A549 (cell line): ENCODE measurements around the gene PSPN. TPM values are rescaled to one million over a fixed set of nuclear protein-coding genes. Genes with fewer than 3 reads are reported as not detected.

Experiments used
- ATAC-seq, 2 experiments: fragments of 200-7000 bp in 1 of 2; fragments of >200 bp in 1 of 2; cut with Nextera tagmentation in 1 of 2; cut with Tn5 transposase in 1 of 2; 3 replicates each; pipeline versions ENCODE4 v1.8.0 to v1.9.1; 2018 to 2020; ENCODE audit warnings: mild to moderate bottlenecking in 1 of 2, moderate library complexity in 1 of 2
- CTCF ChIA-PET: fragments of 300-600 bp; sonication (Branson Sonifier 250); formaldehyde crosslinking; extraction: SDS; loops from one replicate; lab custom pipeline; 2021; ENCODE audit warnings: antibody characterized with exemption, inconsistent platforms; lab: Yijun Ruan, JAX
- POLR2A ChIA-PET: fragments of 350-600 bp; formaldehyde crosslinking; extraction: SDS; loops from one replicate; lab custom pipeline; 2021; ENCODE audit warnings: antibody characterized with exemption, inconsistent platforms; lab: Yijun Ruan, JAX
- DNase-seq, 2 experiments: peaks; one replicate each; pipeline versions ENCODE4 v3.0.0 to v3.0.0-alpha.2; 2011 to 2016; ENCODE audit warnings: low read depth in 1 of 2, low spot score in 1 of 2
- FAIRE-seq: peaks from 2 replicates; lab custom pipeline; 2011; peaks lifted over from hg19 to GRCh38; lab: Jason Lieb, UNC
- H3K27ac ChIP-seq, 2 experiments: fragments of >200 bp; sonication (Bioruptor Twin); formaldehyde crosslinking; 3 replicates each; pipeline ENCODE4 v1.5.1; 2016 to 2017
- H3K4me1 ChIP-seq: fragments of >200 bp; sonication (Bioruptor Twin); formaldehyde crosslinking; 3 replicates; pipeline ENCODE4 v1.6.1; 2016
- H3K4me2 ChIP-seq: fragments of >200 bp; sonication (Bioruptor Twin); formaldehyde crosslinking; 3 replicates; pipeline ENCODE4 v1.6.1; 2016
- H3K4me3 ChIP-seq: fragments of >200 bp; sonication (Bioruptor Twin); formaldehyde crosslinking; 3 replicates; pipeline ENCODE4 v1.5.1; 2016
- H3K9me3 ChIP-seq: fragments of >200 bp; sonication (Bioruptor Twin); formaldehyde crosslinking; 3 replicates; pipeline ENCODE4 v1.6.1; 2016
- BCL3 ChIP-seq: fragments of >200 bp; sonication (Bioruptor Twin); formaldehyde crosslinking; IDR thresholded peaks from 3 replicates; pipeline ENCODE4 v1.6.1; 2016
- BHLHE40 ChIP-seq: IDR thresholded peaks from 2 replicates; pipeline ENCODE4 v1.6.1; 2012; ENCODE audit warnings: low read depth, low read length, inconsistent platforms
- CBX2 ChIP-seq: fragments of 200-600 bp; sonication (generic); IDR thresholded peaks from 2 replicates; pipeline ENCODE4 v1.6.1; 2016; ENCODE audit warnings: low read depth, mild to moderate bottlenecking, borderline replicate concordance
- CBX8 ChIP-seq: fragments of 200-600 bp; sonication (generic); IDR thresholded peaks from 2 replicates; pipeline ENCODE4 v1.6.1; 2016
- CEBPB ChIP-seq, 2 experiments: fragments of >200 bp in 1 of 2; sonication (Bioruptor Twin) in 1 of 2; formaldehyde crosslinking in 1 of 2; IDR thresholded peaks; 2 replicates each; pipeline ENCODE4 v1.6.1; 2012 to 2016
- CHD4 ChIP-seq: fragments of 200-600 bp; sonication (generic); IDR thresholded peaks from 2 replicates; pipeline ENCODE4 v1.6.1; 2016; ENCODE audit warnings: antibody characterized with exemption, mild to moderate bottlenecking, borderline replicate concordance
- E2F6 ChIP-seq: IDR thresholded peaks from 2 replicates; pipeline ENCODE4 v1.6.1; 2012; ENCODE audit warnings: low read depth, borderline replicate concordance
- EHF ChIP-seq: fragments of 250-450 bp; sonication (Bioruptor Pico); IDR thresholded peaks from 2 replicates; pipeline ENCODE4 v1.5.0; 2020; ENCODE audit warnings: mild to moderate bottlenecking
- EP300 ChIP-seq, 2 experiments: fragments of >200 bp; sonication (Bioruptor Twin); formaldehyde crosslinking; IDR thresholded peaks; 2 replicates in 1 of 2; 3 replicates in 1 of 2; pipeline ENCODE4 v1.6.1; 2016 to 2017
- FOSL2 ChIP-seq, 2 experiments: fragments of 450-650 bp in 1 of 2; fragments of >200 bp in 1 of 2; sonication (Bioruptor Twin) in 1 of 2; formaldehyde crosslinking; IDR thresholded peaks; 2 replicates each; pipeline versions ENCODE4 v1.5.0 to v1.6.1; 2016 to 2020; ENCODE audit warnings: mild to moderate bottlenecking in 1 of 2, moderate library complexity in 1 of 2
- FOXS1 ChIP-seq: fragments of 250-450 bp; sonication (Bioruptor Pico); IDR thresholded peaks from 2 replicates; pipeline ENCODE4 v1.5.0; 2020; ENCODE audit warnings: mild to moderate bottlenecking, moderate library complexity
- GATA3 ChIP-seq: IDR thresholded peaks from 2 replicates; pipeline ENCODE4 v1.6.1; 2012; ENCODE audit warnings: borderline replicate concordance
- HEYL ChIP-seq: fragments of 250-450 bp; sonication (Bioruptor Pico); IDR thresholded peaks from 2 replicates; pipeline ENCODE4 v1.8.0; 2021; ENCODE audit warnings: mild to moderate bottlenecking, moderate library complexity
- HOXB13 ChIP-seq: fragments of 250-450 bp; sonication (Bioruptor Pico); IDR thresholded peaks from 2 replicates; pipeline ENCODE4 v1.5.0; 2020; ENCODE audit warnings: low read depth, mild to moderate bottlenecking, moderate library complexity
- MAZ ChIP-seq: fragments of 150-350 bp; IDR thresholded peaks from 2 replicates; pipeline ENCODE4 v1.6.1; 2014; ENCODE audit warnings: antibody characterized with exemption, low read depth, low read length, borderline replicate concordance
- NFE2L2 ChIP-seq: fragments of 150-350 bp; conservative IDR thresholded peaks from 2 replicates; pipeline ENCODE4 v1.6.1; 2014; ENCODE audit warnings: low read length
- NR3C1 ChIP-seq: fragments of >200 bp; sonication (Bioruptor Twin); formaldehyde crosslinking; IDR thresholded peaks from 3 replicates; pipeline ENCODE4 v1.6.1; 2017
- PBX3 ChIP-seq: IDR thresholded peaks from 2 replicates; pipeline ENCODE4 v1.6.1; 2012
- POLR2A ChIP-seq: IDR thresholded peaks from 2 replicates; pipeline ENCODE4 v1.6.1; 2012; ENCODE audit warnings: mild to moderate bottlenecking, low read length
- RAD21 ChIP-seq, 2 experiments: fragments of >200 bp in 1 of 2; sonication (Bioruptor Twin) in 1 of 2; formaldehyde crosslinking in 1 of 2; IDR thresholded peaks in 1 of 2; conservative IDR thresholded peaks in 1 of 2; 2 replicates in 1 of 2; 3 replicates in 1 of 2; pipeline ENCODE4 v1.6.1; 2012 to 2018; ENCODE audit warnings: inconsistent platforms in 1 of 2
- RARB ChIP-seq: fragments of 250-450 bp; sonication (Bioruptor Pico); IDR thresholded peaks from 2 replicates; pipeline ENCODE4 v1.8.0; 2021; ENCODE audit warnings: mild to moderate bottlenecking, moderate library complexity
- SMC3 ChIP-seq: fragments of >200 bp; sonication (Bioruptor Twin); formaldehyde crosslinking; IDR thresholded peaks from 3 replicates; pipeline ENCODE4 v1.6.1; 2018; ENCODE audit warnings: inconsistent platforms
- TP53 ChIP-seq: fragments of 250-450 bp; sonication (Bioruptor Pico); IDR thresholded peaks from 2 replicates; pipeline ENCODE4 v1.5.0; 2021; ENCODE audit warnings: mild to moderate bottlenecking, moderate library complexity
- ZNF302 ChIP-seq: fragments of 250-450 bp; sonication (Bioruptor Pico); IDR thresholded peaks from 2 replicates; pipeline ENCODE4 v1.9.0; 2021; ENCODE audit warnings: inconsistent platforms, mild to moderate bottlenecking, moderate library complexity
- WGBS: methylation state at CpG from one replicate; pipeline ENCODE4 v1.1.6; 2017; ENCODE audit errors: missing lambda C conversion rate; 5-methylcytosine and 5-hydroxymethylcytosine counted together
- polyA plus RNA-seq, 4 experiments: library from polyadenylated mRNA; depleted of rRNA in 3 of 4; stranded (reverse); fragments of >200 nt; fragmentation: RNase III in 1 of 4; extraction: RNeasy Plus Mini Kit Qiagen cat#74134 plus additional on column Dnase treatment in 1 of 4; gene quantifications; 2 replicates in 3 of 4; 3 replicates in 1 of 4; pipeline ENCODE4 v1.2.3, GENCODE V29; 2011 to 2017
- TF ChIP-seq, protein P1 (sequence below): fragments of 250-450 bp; sonication (Bioruptor Pico); IDR thresholded peaks from 2 replicates; pipeline ENCODE4 v1.5.0; 2021; ENCODE audit warnings: mild to moderate bottlenecking, moderate library complexity, borderline replicate concordance
- TF ChIP-seq, protein P2 (sequence below): IDR thresholded peaks from 2 replicates; pipeline ENCODE4 v1.6.1; 2012
- TF ChIP-seq, protein P3 (sequence below): fragments of >200 bp; sonication (Bioruptor Twin); formaldehyde crosslinking; IDR thresholded peaks from 3 replicates; pipeline ENCODE4 v1.5.1; 2016
- TF ChIP-seq, protein P4 (sequence below): fragments of 450-650 bp; IDR thresholded peaks from 2 replicates; pipeline ENCODE4 v1.6.1; 2014; ENCODE audit warnings: antibody characterized with exemption

PSPN gene
- polyA plus RNA-seq, 2 of the 4 experiments (the other 2 are of a cell fraction), result 0.34 to 0.71 TPM

DNA sequence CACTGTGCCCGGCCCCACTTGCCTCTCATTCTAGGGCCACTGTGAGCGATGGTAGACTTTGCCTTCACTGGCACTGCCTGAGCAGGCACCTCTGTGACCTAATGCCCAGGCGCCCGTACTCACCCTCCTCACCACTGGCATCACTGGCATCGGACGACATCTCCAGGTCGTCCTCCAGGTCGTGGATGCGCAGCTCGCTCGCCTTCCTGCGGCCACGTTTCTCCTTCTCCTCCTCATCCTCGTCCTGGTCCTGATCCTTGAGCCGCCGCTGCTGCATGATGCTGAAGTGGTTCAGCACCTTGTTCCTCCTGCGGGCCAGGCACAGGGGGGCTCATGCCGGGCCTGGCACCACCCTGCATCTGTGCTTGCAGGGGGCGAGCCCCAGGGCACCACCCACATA lies 7.5 kb upstream of the PSPN start:
- H3K4me1 ChIP-seq, result no peaks in the 10 kb centered on the region
- POLR2A ChIA-PET, result no interaction called here
- WGBS, result 96% methylated on average over 19 of the region's 19 CpGs
- CTCF ChIA-PET, result no interaction called here
- no peak for ATAC-seq
- DNase-seq, result no peak
- TF ChIP-seq NFE2L2 (no peak), CEBPB (IDR thresholded peaks at IDR 0.05) (no peak), PBX3 (no peak), HEYL (CRISPR knock-in tag) (no peak), CBX2 (no peak), TP53 (no peak), CHD4 (no peak), HOXB13 (CRISPR knock-in tag) (no peak), ZNF302 (CRISPR knock-in tag) (no peak), E2F6 (no peak), BHLHE40 (no peak), EP300 (IDR thresholded peaks at IDR 0.05) (no peak), BCL3 (no peak), NR3C1 (no peak), GATA3 (no peak), CBX8 (no peak)
- TF ChIP-seq, protein P1, sequence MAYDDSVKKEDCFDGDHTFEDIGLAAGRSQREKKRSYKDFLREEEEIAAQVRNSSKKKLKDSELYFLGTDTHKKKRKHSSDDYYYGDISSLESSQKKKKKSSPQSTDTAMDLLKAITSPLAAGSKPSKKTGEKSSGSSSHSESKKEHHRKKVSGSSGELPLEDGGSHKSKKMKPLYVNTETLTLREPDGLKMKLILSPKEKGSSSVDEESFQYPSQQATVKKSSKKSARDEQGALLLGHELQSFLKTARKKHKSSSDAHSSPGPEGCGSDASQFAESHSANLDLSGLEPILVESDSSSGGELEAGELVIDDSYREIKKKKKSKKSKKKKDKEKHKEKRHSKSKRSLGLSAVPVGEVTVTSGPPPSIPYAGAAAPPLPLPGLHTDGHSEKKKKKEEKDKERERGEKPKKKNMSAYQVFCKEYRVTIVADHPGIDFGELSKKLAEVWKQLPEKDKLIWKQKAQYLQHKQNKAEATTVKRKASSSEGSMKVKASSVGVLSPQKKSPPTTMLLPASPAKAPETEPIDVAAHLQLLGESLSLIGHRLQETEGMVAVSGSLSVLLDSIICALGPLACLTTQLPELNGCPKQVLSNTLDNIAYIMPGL (CRISPR knock-in tag), result no peak
- TF ChIP-seq, protein P2, sequence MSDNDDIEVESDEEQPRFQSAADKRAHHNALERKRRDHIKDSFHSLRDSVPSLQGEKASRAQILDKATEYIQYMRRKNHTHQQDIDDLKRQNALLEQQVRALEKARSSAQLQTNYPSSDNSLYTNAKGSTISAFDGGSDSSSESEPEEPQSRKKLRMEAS, result no peak
- TF ChIP-seq, all 56 proteins: peak for 0
- Histone ChIP-seq H3K4me3 (no peak overlapping the region), H3K4me2 (no peak overlapping the region), H3K27ac (no peak overlapping the region), H3K9me3 (no peaks in the 10 kb centered on the region)
- FAIRE-seq, result no peak

DNA sequence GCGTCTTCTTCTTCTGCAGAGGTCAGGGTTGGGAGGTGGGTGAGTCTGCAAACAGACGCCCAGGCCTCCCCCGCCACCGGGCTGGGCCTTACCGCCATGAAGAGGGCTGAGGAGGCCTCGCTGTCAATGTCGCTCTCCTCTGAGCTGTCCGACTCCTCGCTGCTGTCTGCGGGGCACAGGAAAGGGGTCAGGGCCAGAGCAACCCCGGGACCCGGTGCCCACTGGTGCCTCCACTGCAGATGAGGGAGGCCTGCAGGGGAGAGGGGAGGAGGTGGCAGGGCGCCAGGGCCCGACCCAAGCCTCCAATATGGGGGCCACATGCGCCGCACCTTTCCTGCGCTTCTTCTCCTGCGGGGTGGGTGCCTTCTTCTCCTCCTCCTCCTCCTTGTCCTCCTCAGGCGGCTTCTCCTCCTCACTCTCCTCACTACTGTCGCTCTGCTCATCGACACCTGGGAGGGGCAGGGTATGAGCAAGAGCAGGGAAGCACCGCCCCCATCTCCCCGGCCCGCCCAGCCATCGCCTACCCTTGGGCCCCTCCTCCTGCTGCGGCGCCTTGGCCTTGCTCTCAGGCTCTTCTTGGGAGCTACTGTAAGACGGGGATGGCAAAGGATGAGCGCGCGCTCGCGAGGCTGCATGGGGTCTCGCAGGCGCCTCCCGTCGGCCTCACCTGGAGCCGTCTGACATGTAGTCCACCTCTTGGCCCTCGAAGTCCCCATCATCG lies 5.5 kb upstream of the PSPN start:
- ATAC-seq (no peak), DNase-seq (no peak), FAIRE-seq (no peak)
- ChIA-PET CTCF (interaction anchor here (1.3 kb wide), 1 partner anchor 23 kb away, joined by 3 read pairs; no protein-coding TSS in a partner anchor), POLR2A (no interaction called here)
- Histone ChIP-seq H3K4me3 (no peak overlapping the region), H3K4me2 (no peak overlapping the region), H3K9me3 (no peaks in the 10 kb centered on the region), H3K27ac (no peak overlapping the region), H3K4me1 (no peaks in the 10 kb centered on the region)
- 95% methylated on average over 33 of the region's 40 CpGs for WGBS
- TF ChIP-seq BCL3 (no peak), CBX2 (no peak), FOXS1 (no peak), BHLHE40 (no peak), CBX8 (no peak), POLR2A (no peak), EHF (CRISPR knock-in tag) (no peak), TP53 (no peak), GATA3 (no peak), RARB (CRISPR knock-in tag) (no peak), MAZ (no peak), FOSL2 (IDR thresholded peaks at IDR 0.05) (no peak), FOSL2 (CRISPR knock-in tag; IDR thresholded peaks at IDR 0.05) (no peak), RAD21 (conservative IDR thresholded peaks at IDR 0.05 in 1 of 2, IDR thresholded peaks at IDR 0.05 in 1 of 2) (no peak), EP300 (IDR thresholded peaks at IDR 0.05) (no peak), SMC3 (no peak)
- TF ChIP-seq, protein P2, result no peak
- TF ChIP-seq, protein P3, sequence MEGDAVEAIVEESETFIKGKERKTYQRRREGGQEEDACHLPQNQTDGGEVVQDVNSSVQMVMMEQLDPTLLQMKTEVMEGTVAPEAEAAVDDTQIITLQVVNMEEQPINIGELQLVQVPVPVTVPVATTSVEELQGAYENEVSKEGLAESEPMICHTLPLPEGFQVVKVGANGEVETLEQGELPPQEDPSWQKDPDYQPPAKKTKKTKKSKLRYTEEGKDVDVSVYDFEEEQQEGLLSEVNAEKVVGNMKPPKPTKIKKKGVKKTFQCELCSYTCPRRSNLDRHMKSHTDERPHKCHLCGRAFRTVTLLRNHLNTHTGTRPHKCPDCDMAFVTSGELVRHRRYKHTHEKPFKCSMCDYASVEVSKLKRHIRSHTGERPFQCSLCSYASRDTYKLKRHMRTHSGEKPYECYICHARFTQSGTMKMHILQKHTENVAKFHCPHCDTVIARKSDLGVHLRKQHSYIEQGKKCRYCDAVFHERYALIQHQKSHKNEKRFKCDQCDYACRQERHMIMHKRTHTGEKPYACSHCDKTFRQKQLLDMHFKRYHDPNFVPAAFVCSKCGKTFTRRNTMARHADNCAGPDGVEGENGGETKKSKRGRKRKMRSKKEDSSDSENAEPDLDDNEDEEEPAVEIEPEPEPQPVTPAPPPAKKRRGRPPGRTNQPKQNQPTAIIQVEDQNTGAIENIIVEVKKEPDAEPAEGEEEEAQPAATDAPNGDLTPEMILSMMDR, result no peak
- TF ChIP-seq, protein P4, sequence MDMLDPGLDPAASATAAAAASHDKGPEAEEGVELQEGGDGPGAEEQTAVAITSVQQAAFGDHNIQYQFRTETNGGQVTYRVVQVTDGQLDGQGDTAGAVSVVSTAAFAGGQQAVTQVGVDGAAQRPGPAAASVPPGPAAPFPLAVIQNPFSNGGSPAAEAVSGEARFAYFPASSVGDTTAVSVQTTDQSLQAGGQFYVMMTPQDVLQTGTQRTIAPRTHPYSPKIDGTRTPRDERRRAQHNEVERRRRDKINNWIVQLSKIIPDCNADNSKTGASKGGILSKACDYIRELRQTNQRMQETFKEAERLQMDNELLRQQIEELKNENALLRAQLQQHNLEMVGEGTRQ, result no peak
